ENCODE results near the gene SPDYE9.
"Not testable (repeated sequence)": the region's sequence is repeated elsewhere in the genome, so short reads cannot be mapped to it uniquely, and the experiment has no call there.

SPDYE9 gene, protein sequence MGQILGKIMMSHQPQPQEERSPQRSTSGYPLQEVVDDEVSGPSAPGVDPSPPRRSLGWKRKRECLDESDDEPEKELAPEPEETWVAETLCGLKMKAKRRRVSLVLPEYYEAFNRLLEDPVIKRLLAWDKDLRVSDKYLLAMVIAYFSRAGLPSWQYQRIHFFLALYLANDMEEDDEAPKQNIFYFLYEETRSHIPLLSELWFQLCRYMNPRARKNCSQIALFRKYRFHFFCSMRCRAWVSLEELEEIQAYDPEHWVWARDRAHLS

DNA sequence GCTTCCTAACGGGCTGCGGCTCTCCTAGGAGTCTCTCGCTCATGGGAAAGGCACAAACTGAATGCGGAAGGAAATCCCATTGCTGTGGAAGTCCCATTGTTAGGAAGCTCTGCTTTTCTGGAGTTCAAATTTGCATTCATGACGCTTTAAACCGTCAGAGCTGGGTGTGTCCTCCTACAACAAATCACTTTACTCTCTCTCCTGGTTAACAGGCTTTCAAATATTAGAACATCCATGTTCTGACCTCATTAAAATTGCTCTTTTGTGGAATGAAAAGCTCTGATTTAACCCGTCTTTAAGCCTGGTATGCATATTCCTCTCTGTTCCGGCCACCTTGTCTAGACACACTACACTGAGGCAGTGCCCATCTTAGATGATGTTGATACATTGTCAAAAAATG lies at the start of gene SPDYE9:
Gene SPDYE9, minus strand, starts transcription at position 101 of the 400 bp plus-strand sequence. CDS start 1,800 bp downstream, outside the sequence.
- not testable (repeated sequence) for DNase-seq

DNA sequence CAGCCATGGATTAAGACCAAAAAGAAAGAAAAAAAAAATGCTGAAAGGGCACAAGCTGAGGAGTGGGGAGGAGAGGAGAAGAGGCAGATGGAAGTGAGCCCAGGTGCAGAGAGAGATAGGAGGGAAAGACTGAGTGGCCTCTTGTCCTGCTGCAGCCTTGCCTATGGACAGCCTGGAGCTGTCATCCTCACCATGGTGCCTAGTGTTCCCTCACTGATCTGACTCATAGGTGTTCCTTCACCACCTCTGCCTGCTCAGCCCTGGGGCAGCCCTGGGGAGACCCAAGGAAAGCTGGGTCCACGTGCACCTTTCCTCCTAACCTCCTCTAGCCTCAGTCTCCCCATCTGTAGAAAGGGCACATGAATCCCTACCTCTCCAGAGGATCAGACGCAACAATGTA lies 49.0 kb upstream of the SPDYE9 start:
- not testable (repeated sequence) for DNase-seq

DNA sequence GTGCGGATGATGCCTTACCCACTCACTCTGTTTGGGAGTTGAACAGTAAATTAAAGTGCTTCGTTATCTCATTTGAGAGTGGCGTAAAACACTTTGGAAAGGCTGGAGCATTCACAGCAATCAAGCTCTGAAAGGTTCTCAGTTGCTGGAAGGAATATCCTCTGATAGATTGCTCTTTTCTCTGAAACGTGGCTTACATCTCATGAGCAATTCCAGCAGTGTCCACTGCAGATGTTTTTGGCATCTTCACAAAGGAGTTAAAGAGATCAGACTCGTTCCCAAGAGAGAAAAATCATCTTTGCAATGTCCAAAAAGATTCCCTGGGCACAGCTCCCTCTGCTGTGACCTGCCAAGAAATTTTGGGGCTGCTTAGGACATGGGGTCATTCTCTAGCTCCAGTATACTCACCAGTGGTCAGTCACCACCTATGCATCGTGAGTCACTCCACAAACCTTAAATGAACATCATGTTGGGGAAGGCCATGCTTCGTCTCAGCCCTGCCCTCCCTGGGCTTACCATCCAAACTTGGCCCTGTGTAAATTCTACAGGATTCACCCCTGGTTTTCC lies 46.9 kb upstream of the SPDYE9 start:
- DNase-seq, result not testable (repeated sequence)

DNA sequence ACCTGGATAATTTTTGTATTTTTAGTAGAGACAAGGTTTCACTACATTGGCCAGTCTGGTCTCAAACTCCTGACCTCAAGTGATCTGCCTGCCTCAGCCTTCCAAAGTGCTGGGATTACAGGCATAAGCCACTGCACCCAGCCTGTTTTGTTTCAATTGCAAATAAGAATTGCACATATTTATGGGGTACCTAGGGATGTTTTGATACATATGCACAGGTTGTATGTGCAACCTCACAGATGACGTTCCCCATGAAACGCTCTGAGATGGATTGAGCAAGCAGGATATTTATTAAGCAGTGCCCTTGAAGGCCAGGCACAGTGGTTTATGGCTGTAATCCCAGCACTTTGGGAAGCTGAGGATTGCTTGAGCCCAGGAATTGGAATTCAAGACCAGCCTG lies 44.8 kb upstream of the SPDYE9 start:
- DNase-seq, result not testable (repeated sequence)

DNA sequence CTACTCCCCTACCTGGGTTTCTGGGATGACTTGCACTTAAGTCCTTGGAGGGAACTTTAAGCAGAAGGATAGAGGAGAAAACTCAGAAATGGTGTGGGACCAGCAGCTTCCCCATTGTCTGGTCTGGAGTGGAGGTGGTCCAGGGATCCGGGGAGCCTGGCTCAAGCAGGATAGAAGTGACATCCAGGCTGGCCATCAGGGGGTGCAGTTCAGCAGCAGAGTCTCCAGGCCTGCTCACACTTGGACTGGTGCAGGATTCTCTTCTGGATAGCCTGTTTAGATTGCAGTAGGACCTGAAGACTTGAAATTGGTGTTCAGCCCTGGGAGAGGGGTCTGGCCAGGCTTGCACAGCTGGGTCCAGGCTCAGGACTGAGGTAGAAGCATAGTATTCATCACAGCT lies 38.3 kb upstream of the SPDYE9 start:
- not testable (repeated sequence) for DNase-seq

DNA sequence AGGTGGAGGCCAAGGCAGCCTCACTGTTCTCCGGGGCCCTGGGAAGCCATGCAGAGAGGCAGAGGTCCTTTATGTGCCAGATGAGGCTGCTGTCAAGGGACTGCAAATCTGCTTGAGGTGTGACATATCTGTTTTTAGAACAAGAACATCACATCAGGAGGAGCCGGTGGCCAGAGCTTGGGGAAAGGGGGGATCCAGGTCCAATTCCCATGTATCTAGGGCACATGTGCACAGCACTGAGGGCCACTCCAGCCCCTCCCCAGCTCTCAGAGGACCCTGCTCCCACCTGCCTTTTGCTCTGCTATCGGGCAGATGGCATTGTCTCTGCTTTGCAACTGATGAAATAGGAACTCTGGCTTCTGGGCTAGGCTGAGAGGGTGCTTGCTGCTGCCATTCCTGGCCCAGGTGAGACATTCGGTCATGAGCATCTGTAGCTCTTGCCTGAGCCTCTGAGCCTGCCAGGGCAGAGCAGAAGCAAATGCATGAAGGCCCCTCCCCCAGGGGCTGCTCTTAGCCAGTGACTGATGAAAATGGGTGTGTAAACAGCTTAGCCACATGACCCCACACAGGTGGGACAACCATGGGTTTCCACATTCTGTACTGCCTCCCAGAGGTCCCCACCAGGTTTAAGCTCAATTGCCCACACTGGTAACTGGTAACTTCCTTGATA lies 37.1 kb upstream of the SPDYE9 start:
- DNase-seq, result not testable (repeated sequence)

DNA sequence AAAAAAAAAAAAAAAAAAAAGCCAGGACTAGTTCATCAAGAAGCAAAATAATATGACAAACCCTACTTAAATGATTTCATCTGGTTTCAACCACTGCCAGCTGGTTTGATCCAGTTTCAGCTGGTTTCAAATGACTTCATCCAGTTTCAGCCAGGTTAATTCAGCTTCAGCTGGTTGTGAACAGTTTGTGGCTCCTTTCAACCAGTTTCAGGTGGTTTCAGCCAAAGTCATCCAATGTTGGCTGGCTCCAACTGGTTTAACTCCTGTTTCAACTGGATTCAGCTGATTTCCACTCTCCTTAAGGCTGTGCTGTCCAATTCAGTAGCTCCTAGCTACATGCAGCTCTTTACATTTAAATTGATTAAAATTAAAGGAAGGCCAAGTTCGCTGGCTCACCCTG lies 32.3 kb upstream of the SPDYE9 start:
- DNase-seq, result not testable (repeated sequence)

DNA sequence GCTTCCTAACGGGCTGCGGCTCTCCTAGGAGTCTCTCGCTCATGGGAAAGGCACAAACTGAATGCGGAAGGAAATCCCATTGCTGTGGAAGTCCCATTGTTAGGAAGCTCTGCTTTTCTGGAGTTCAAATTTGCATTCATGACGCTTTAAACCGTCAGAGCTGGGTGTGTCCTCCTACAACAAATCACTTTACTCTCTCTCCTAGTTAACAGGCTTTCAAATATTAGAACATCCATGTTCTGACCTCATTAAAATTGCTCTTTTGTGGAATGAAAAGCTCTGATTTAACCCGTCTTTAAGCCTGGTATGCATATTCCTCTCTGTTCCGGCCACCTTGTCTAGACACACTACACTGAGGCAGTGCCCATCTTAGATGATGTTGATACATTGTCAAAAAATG lies 28.0 kb downstream of the SPDYE9 start, which contains the start of gene SPDYE11:
Gene SPDYE11, minus strand, starts transcription at position 101 of the 400 bp plus-strand sequence. CDS start 1,800 bp downstream, outside the sequence.
- DNase-seq, result not testable (repeated sequence)

DNA sequence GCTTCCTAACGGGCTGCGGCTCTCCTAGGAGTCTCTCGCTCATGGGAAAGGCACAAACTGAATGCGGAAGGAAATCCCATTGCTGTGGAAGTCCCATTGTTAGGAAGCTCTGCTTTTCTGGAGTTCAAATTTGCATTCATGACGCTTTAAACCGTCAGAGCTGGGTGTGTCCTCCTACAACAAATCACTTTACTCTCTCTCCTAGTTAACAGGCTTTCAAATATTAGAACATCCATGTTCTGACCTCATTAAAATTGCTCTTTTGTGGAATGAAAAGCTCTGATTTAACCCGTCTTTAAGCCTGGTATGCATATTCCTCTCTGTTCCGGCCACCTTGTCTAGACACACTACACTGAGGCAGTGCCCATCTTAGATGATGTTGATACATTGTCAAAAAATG lies 56.2 kb downstream of the SPDYE9 start, which contains the start of gene SPDYE8:
Gene SPDYE8, minus strand, starts transcription at position 101 of the 400 bp plus-strand sequence. CDS start 1,800 bp downstream, outside the sequence.
- not testable (repeated sequence) for DNase-seq

All from stimulated activated CD4-positive, alpha-beta T cell treated with anti-CD3 and anti-CD28 coated beads, Interleukin-4, amount 100 ng/mL, for 4 hours (primary cell).